GM19239 (cell line): ENCODE measurements around the gene EVA1B.

Experiments
- DNase-seq: peaks from one replicate; pipeline ENCODE4 v3.0.0; 2011; ENCODE audit warnings: low spot score; ENCODE audit not compliant: insufficient read length
- FAIRE-seq: peaks from 2 replicates; lab custom pipeline; 2011; peaks lifted over from hg19 to GRCh38; lab: Jason Lieb, UNC

EVA1B gene

DNA sequence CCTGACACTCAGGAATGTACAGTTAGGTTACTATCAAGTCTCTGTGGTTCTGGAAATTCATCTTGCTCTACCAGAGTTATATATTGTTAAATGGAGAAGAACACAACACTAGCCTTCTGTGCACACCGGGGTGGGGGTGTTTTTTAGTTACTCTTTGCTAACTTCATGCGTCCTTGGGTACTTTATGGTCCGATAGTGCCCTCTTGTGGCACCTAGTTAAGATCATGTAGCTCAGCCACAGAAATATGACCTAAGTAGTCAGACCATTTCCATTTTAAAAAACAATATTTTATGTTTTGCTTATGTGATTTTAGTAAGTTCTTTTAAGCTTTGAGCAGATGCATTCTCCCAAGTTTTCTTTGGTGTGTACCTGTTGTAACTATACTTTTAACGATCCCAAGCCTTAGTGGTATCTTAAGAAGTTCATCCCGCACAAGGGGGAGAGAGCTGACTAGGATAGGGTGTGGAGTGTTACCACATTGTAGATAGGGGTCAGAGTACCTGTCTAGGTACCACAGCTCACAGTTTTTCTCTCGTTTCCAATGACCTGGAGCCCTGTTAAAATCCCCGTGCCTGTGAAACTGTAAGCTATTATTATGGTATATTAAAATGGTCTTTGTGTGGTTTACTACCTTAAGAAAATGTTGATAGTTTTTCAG, 37.9 kb downstream of the EVA1B start:
- peak; percentile 58 for DNase-seq
- peak; percentile 87 for FAIRE-seq

DNA sequence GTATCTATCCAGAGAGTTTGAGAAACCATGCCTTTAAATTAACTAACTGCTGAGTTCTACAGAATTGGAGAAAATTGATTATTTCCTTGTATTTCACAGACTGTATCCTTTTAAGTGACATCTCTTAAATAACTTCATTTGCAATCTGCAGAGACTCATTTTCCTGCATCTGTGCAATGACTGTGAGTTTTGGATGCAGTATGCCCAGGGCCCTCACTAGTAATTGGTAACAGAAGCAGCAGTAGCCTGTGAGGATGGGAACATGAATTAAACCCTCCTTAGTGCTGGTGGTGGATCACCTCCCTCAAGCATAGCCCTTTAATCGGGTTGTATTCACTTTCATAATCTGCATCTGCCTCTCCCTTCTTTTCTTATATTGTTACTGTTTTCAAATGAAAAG, 38.9 kb downstream of the EVA1B start:
- DNase-seq = no peak
- FAIRE-seq = no peak

DNA sequence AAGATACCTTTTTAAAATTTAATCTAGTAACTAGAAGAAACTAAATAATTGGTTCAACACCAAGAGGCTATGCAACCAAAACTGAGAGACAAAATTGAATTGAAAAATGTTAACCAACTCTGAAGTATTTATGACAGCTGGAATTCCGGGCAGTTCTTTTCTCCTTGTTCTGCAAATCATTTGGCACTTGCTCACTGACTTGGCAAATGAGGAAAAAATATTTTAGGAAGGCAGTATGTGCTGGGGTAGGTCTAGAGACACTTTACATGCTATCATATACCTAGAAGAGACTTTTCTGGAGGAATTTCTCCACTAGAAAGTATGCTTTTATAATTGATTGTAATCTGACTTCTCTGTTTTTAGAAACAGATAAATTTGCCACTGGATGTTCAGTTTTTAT, 39.4 kb downstream of the EVA1B start:
- FAIRE-seq = no peak

GRCh38 chr1:36279789-36280296, 43.6 kb downstream of the EVA1B start:
- no peak for FAIRE-seq
- DNase-seq = no peak

More for the DNA sequence above, 39.4 kb downstream of the EVA1B start:
- no peak for DNase-seq

GRCh38 chr1:36279110-36279788, 44.2 kb downstream of the EVA1B start:
- DNase-seq (no peak), FAIRE-seq (no peak)

GRCh38 chr1:36276688-36277087, 46.8 kb downstream of the EVA1B start:
- DNase-seq (no peak), FAIRE-seq (no peak)

DNA sequence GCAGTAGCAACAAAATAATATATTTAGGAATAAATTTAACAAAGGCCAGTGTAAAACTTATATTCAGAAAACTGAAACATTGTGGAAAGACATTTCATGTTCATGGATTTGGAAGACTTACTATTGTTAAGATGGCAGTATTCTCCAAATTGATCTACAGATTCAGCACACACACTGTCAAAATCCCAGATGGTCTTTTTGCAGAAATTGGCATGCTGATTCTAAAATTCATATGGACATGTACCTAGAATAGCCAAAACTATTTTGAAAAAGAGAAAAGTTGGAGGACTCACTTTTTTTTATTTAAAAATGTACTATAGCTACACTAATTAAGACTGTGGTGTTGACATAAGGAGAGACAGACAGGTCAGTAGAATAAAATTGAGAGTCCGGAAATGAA, 49.2 kb downstream of the EVA1B start:
- FAIRE-seq = no peak
- DNase-seq = no peak

GRCh38 chr1:36273024-36273423, 50.4 kb downstream of the EVA1B start:
- FAIRE-seq = no peak
- DNase-seq = no peak
